Adrenal gland (tissue), 12 donors: ENCODE measurements around the gene CRIP1. TPM values are rescaled to one million over a fixed set of nuclear protein-coding genes. Genes with fewer than 3 reads are reported as not detected.

Source experiments
- DNase-seq, 7 donors: peaks; one replicate each; pipeline ENCODE4 v3.0.0-alpha.2; 2019 to 2020
- H3K27ac ChIP-seq, 5 donors: fragments of 200-600 bp; sonication (generic) in 4 of 5; 1 replicate in 3 of 5; 2 replicates in 2 of 5; pipeline versions ENCODE4 v1.5.1 to v1.8.0; 2016 to 2020; ENCODE audit warnings: mild to moderate bottlenecking in 1 of 5
- H3K27me3 ChIP-seq: fragments of 200-600 bp; 2 replicates; pipeline ENCODE4 v1.8.0; 2021
- H3K36me3 ChIP-seq, 2 donors: fragments of 200-600 bp; replicated peaks in 1 of 2; 1 replicate in 1 of 2; 2 replicates in 1 of 2; pipeline versions ENCODE4 v1.5.1 to v1.8.0; 2018 to 2022
- H3K4me1 ChIP-seq, 2 donors: fragments of 200-600 bp; replicated peaks in 1 of 2; 1 replicate in 1 of 2; 2 replicates in 1 of 2; pipeline versions ENCODE4 v1.5.1 to v1.8.0; 2018 to 2021
- H3K4me3 ChIP-seq, 4 donors: fragments of 200-600 bp; sonication (generic) in 3 of 4; one replicate each; pipeline ENCODE4 v1.5.1; 2016 to 2018
- H3K9me3 ChIP-seq, 3 donors: fragments of 200-600 bp; sonication (generic) in 1 of 3; replicated peaks in 1 of 3; 1 replicate in 2 of 3; 2 replicates in 1 of 3; pipeline versions ENCODE4 v1.5.1 to v1.8.0; 2016 to 2021
- POLR2A ChIP-seq, 2 donors: fragments of 450-650 bp; IDR thresholded peaks; one replicate each; pipeline ENCODE4 v1.6.1; 2017; ENCODE audit warnings: antibody characterized with exemption in 2 of 2, mild to moderate bottlenecking in 2 of 2, moderate library complexity in 1 of 2
- WGBS, 4 donors: extraction: QIAGEN DNeasy Blood & Tissue Kit in 2 of 4; methylation state at CpG; one replicate each; pipeline versions ENCODE4 v1.1.5 to v1.1.7; 2013 to 2017; 5-methylcytosine and 5-hydroxymethylcytosine counted together
- intact Hi-C, 2 donors: fragments of 100-400 bp; cut with DNase I; formaldehyde crosslinking; loops; one replicate each; pipeline versions ENCODE4 v1.14.1 to v1.15.0; 2022 to 2023
- polyA plus RNA-seq, 3 donors: library from polyadenylated mRNA; stranded (reverse); fragments of 200-250 nt in 2 of 3; fragments of 350-450 nt in 1 of 3; fragmentation: Illumina TruSeq in 1 of 3; extraction: RNeasy Lipid Tissue Mini Kit (QIAGEN cat#74804) in 1 of 3; gene quantifications; one replicate each; pipeline ENCODE4 v1.2.3, GENCODE V29; 2013 to 2014
- total RNA-seq, 9 donors: library from RNA; depleted of rRNA in 4 of 9; stranded (reverse); fragments of >200 nt in 4 of 9; fragments of 120-200 nt in 1 of 9; fragmentation: NEBNext Ultra II Directional in 1 of 9; extraction: Animal tissue kit (Norgen Biotek cat#: 25700) in 1 of 9; gene quantifications; one replicate each; pipeline versions ENCODE4 v1.1.0 to v1.2.4, GENCODE V29; 2013 to 2023
- TF ChIP-seq, protein P1 (sequence below), 6 experiments: fragments of 450-650 bp in 4 of 6; fragments of 200-600 bp in 2 of 6; sonication (generic) in 1 of 6; IDR thresholded peaks; 1 replicate in 5 of 6; 2 replicates in 1 of 6; pipeline versions ENCODE4 v1.5.1 to v1.8.0; 2016 to 2021; ENCODE audit warnings: antibody characterized with exemption in 6 of 6, mild to moderate bottlenecking in 2 of 6, moderate library complexity in 1 of 6
- donor health status: healthy with polysubstance abuse.
- donor health status: Bipolar disorder and iron deficiency.
- donor health status: DM: yes; HTN: yes; CAD: no.
- donor health status: DM: no; HTN: no; CAD: no.
- donor health status: DM: no; HTN: no; CAD: no.
- donor health status: DM: yes; HTN: yes; CAD: no.

The CRIP1 gene
- total and polyA plus RNA-seq, 12 donors, result 1.9 to 157 (median 9.3) TPM

DNA sequence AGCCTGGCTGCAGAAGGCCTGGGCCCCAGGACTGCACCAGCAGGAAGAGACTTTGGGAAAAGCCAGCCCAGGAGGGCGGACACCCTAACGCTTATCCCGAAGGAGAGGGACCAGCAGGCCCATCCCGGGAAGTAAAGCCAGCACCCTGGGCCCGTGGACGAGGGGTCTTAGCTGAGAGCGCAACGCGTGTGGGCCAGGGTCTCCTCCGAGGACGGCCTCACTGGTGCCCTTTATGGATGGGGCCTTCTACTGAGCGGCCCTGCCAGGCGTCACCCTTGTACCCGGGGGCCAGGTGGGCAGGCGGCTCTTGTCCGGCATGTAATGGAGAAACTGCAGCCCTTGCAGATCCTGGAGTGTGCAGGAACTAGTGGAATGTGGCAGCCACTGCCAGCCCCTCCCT lies 18.4 kb downstream of the CRIP1 start:
- Histone ChIP-seq H3K9me3 (no peaks in the 10 kb centered on the region), H3K4me1 (no peaks in the 10 kb centered on the region), H3K36me3 (no peaks in the 10 kb centered on the region), H3K27me3 (peaks cover 18% of the 10 kb centered on the region), H3K4me3 (no peak overlapping the region), H3K27ac (no peak overlapping the region)
- intact Hi-C loops, result no loop called here
- no peak for DNase-seq
- TF ChIP-seq, protein P1, sequence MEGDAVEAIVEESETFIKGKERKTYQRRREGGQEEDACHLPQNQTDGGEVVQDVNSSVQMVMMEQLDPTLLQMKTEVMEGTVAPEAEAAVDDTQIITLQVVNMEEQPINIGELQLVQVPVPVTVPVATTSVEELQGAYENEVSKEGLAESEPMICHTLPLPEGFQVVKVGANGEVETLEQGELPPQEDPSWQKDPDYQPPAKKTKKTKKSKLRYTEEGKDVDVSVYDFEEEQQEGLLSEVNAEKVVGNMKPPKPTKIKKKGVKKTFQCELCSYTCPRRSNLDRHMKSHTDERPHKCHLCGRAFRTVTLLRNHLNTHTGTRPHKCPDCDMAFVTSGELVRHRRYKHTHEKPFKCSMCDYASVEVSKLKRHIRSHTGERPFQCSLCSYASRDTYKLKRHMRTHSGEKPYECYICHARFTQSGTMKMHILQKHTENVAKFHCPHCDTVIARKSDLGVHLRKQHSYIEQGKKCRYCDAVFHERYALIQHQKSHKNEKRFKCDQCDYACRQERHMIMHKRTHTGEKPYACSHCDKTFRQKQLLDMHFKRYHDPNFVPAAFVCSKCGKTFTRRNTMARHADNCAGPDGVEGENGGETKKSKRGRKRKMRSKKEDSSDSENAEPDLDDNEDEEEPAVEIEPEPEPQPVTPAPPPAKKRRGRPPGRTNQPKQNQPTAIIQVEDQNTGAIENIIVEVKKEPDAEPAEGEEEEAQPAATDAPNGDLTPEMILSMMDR (IDR thresholded peaks at IDR 0.05), result no peak
- TF ChIP-seq POLR2A (IDR thresholded peaks at IDR 0.05), result no peak
- WGBS, 4 donors, result 80 to 91% (median 85%) methylated on average over 2 to 16 of the region's 16 CpGs

- peaks cover 21% of the 10 kb centered on the region for H3K27me3 ChIP-seq
- no peak overlapping the region for H3K4me3 ChIP-seq
- 63 to 73% (median 65%) methylated on average over 15 to 17 of the region's 17 CpGs for WGBS, 4 donors
- H3K4me1 ChIP-seq, result no peaks in the 10 kb centered on the region
- H3K36me3 ChIP-seq, result no peaks in the 10 kb centered on the region
- intact Hi-C loops, result no loop called here
- DNase-seq, result no peak
- no peak overlapping the region for H3K27ac ChIP-seq
- H3K9me3 ChIP-seq, result no peaks in the 10 kb centered on the region
- TF ChIP-seq, protein P1 (IDR thresholded peaks at IDR 0.05), result no peak
- no peak for TF ChIP-seq POLR2A (IDR thresholded peaks at IDR 0.05)
Observed at GRCh38 chr14:105507247-105507646, 20.6 kb downstream of the CRIP1 start.

GRCh38 chr14:105508069-105508468 lies 21.4 kb downstream of the CRIP1 start:
- H3K4me3 ChIP-seq, result no peak overlapping the region
- H3K27ac ChIP-seq, result no peak overlapping the region
- DNase-seq, result no peak
- no peak for TF ChIP-seq POLR2A (IDR thresholded peaks at IDR 0.05)
- TF ChIP-seq, protein P1 (IDR thresholded peaks at IDR 0.05), result no peak
- intact Hi-C loops, result no loop called here
- H3K27me3 ChIP-seq, result peaks cover 23% of the 10 kb centered on the region
- WGBS, 4 donors, result 67 to 82% (median 75%) methylated on average over 14 to 16 of the region's 16 CpGs
- no peaks in the 10 kb centered on the region for H3K36me3 ChIP-seq
- no peaks in the 10 kb centered on the region for H3K9me3 ChIP-seq
- H3K4me1 ChIP-seq, result no peaks in the 10 kb centered on the region

DNA sequence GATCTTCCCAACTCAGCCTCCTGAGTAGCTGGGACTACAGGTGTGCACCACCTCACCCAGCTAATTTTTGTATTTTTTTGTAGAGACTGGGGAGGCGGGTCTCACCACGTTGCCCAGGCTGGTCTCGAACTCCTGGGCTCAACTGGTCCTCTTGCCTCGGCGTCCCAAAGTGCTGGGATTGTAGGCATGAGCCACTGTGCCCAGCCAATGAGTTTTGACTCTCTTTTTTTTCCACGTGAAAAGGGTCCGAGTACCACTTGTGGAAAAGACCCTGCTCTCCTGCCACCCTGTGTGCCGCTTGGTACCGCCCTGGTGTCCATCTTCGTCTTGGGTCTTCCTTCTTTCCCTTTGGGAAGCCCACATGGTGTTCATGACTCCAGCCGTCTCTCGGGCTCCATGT lies 21.9 kb downstream of the CRIP1 start:
- TF ChIP-seq, protein P1 (IDR thresholded peaks at IDR 0.05), result no peak
- TF ChIP-seq POLR2A (IDR thresholded peaks at IDR 0.05), result no peak
- Histone ChIP-seq H3K4me1 (no peaks in the 10 kb centered on the region), H3K9me3 (no peaks in the 10 kb centered on the region), H3K27ac (no peak overlapping the region), H3K27me3 (peaks cover 23% of the 10 kb centered on the region), H3K36me3 (no peaks in the 10 kb centered on the region), H3K4me3 (no peak overlapping the region)
- intact Hi-C loops, result no loop called here
- DNase-seq, result no peak
- WGBS, 4 donors, result 76 to 83% (median 81%) methylated on average over 12 of the region's 12 CpGs
